ENCODE data around the gene CTF1.

Gene CTF1

DNA sequence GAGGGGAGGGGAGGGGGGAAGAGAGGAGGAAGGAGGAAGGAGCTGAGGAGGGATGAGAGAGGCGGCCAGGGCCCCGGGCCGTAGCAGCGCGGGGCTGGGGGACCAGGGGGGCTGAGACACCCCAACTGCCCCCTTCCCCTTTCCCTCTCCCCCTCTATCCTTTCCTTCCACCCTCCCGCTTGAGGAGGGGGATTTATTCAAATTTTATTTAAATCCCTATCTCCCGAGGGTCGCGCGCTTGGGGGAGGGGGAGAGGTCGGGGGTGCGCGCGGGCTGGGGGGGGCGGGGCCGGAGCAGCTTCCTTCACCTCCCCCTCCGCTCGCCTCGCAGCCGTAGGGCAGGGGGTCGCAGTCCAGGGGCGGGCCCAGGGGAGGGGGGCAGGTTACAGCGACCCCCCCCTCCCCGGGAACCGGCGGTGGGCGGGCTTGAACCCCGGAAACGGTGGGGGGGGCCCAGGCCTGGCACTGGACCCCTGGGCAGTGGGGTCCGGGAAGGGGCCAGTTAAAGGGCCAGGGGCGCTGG, 27.2 kb downstream of the CTF1 start, which contains the start of gene FBXL19:
Gene FBXL19, plus strand, starts transcription at position 19 of the 522 bp plus-strand sequence. CDS start 2,183 bp downstream, outside the sequence.
- Histone ChIP-seq H3K27me3 (ENCODE audit: control insufficient read depth in 1 of 2, insufficient read depth in 2 of 2, low read length in 2 of 2) (no peaks in the 10 kb centered on the region), H3K27ac (ENCODE audit: low read depth, low read length) (peak within 1 kb of the TSS; percentile 85), H3K4me3 (ENCODE audit: low read depth in 1 of 2, low read length in 2 of 2) (peak within 1 kb of the TSS; percentile 82 to 88), H3K36me3 (ENCODE audit: control insufficient read depth in 1 of 2, insufficient read depth in 2 of 2, low read length in 2 of 2) (peaks cover 0 to 4% of the 10 kb centered on the region in 2 donors), H3K4me1 (ENCODE audit: control insufficient read depth in 1 of 2, insufficient read depth in 2 of 2, low read length in 2 of 2) (peaks cover 7 to 12% of the 10 kb centered on the region in 2 donors), H3K9ac (ENCODE audit: low read depth in 1 of 2, low read length in 2 of 2) (peak within 1 kb of the TSS; percentile 72 to 90), H3K9me3 (ENCODE audit: control insufficient read depth in 1 of 2, low read length in 2 of 2) (no peaks in the 10 kb centered on the region)

DNA sequence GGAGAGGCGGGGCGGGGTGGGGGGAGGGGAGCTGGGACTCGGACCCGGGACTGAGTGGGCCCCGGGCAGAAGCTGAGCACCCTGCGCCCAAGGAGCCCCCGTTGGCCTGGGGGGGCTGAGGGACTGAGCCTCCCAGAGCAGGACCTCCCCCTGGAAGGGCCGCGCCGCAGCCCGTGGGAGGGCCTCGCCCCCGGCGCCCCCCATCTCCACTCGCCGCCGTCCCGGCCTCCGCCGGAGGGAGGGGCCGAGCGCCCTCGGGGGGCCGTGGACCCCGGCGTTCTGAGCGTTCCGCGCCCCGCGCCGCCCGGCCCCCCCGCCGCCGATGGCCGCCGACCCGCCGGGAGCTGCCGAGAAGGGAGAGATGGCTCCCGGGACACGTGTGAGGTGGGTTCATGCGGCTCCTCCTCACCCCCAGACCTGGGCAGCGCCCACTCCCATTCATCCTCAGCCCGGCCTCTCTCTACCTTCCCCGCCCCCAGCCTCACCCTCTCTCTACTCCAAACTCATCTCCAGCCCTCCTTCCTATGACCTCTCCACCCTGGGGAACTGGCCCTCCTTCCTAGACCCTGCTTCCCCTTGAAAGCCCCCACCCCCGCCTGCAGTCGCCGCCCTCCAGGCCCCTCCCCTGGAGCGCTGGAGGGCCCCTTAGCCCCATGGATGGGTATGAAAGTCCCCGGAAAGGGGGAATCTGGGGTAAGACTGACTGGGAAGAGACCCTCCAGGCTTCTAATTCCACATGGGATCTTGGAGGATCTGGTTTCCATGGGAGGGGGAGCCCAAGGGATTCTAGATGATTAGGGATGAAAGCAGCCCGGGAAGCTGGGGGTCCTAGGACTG, 27.9 kb downstream of the CTF1 start:
- Histone ChIP-seq H3K9ac (ENCODE audit: low read depth in 1 of 2, low read length in 2 of 2) (peak overlapping the region; percentile 16 to 43), H3K27me3 (ENCODE audit: control insufficient read depth in 1 of 2, insufficient read depth in 2 of 2, low read length in 2 of 2) (no peaks in the 10 kb centered on the region), H3K27ac (ENCODE audit: low read depth, low read length) (no peak overlapping the region), H3K36me3 (ENCODE audit: control insufficient read depth in 1 of 2, insufficient read depth in 2 of 2, low read length in 2 of 2) (peaks cover 4 to 6% of the 10 kb centered on the region in 2 donors), H3K4me1 (ENCODE audit: control insufficient read depth in 1 of 2, insufficient read depth in 2 of 2, low read length in 2 of 2) (peaks cover 7 to 12% of the 10 kb centered on the region in 2 donors), H3K9me3 (ENCODE audit: control insufficient read depth in 1 of 2, low read length in 2 of 2) (no peaks in the 10 kb centered on the region), H3K4me3 (ENCODE audit: low read depth in 1 of 2, low read length in 2 of 2) (peak overlapping the region; percentile 33 to 64)

DNA sequence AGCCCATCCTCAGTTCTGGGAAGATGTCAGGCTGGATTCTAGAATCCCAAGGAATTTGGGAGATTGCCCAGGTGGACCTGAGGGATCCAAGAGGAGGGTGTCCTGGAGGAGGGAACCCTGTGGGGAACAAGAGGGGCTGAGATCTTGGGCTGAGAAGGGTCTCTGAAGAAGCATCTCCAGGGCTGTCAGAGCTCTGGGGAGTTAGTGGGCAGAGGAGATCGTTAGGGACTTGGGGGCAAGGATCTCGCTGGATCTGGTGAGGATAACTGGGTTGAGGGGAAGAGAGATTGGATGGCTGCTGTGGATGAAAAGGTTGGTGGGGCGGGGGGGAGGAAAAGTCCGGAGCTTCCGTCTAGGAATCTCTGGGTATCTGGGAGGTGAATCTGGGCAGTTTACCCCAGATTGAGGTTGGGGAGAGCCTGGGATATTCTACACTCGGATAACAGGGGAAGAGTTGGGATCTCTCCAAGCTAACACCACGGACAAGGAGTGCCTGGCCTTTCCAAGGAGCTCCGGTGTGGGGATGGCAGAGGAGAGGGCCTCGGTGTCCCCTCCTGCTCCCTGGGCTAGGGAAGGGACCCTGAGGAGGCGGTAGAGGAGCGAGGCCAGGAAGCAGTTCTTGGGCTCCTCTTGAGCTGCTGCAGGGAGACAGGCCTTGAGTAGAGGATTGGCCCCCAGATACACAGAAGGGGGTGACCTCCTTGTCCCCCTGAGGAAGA, 28.7 kb downstream of the CTF1 start:
- H3K9me3 ChIP-seq (ENCODE audit: control insufficient read depth in 1 of 2, low read length in 2 of 2), result no peaks in the 10 kb centered on the region
- peak overlapping the region; percentile 33 to 64 for H3K4me3 ChIP-seq (ENCODE audit: low read depth in 1 of 2, low read length in 2 of 2)
- H3K27me3 ChIP-seq (ENCODE audit: control insufficient read depth in 1 of 2, insufficient read depth in 2 of 2, low read length in 2 of 2), result no peaks in the 10 kb centered on the region
- H3K36me3 ChIP-seq (ENCODE audit: control insufficient read depth in 1 of 2, insufficient read depth in 2 of 2, low read length in 2 of 2), result peaks cover 4 to 8% of the 10 kb centered on the region in 2 donors
- no peak overlapping the region for H3K27ac ChIP-seq (ENCODE audit: low read depth, low read length)
- peaks cover 7 to 12% of the 10 kb centered on the region in 2 donors for H3K4me1 ChIP-seq (ENCODE audit: control insufficient read depth in 1 of 2, insufficient read depth in 2 of 2, low read length in 2 of 2)
- H3K9ac ChIP-seq (ENCODE audit: low read depth in 1 of 2, low read length in 2 of 2), result peak overlapping the region in 1 of 2 donors; percentile 16

DNA sequence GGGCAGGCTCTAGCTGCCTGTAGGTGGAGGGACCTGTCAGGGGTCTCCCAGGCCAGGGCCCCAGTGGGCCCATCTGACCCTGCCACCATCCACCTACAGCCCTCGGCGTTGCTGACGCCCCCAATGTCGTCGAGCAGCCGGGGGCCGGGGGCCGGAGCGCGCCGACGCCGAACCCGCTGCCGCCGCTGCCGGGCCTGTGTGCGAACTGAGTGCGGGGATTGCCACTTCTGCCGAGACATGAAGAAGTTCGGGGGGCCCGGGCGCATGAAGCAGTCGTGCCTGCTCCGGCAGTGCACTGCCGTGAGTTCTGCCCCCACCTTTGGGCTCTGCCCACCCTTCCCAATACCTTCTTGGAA, 29.2 kb downstream of the CTF1 start:
- H3K9ac ChIP-seq (ENCODE audit: low read depth in 1 of 2, low read length in 2 of 2), result no peak overlapping the region
- peaks cover 7 to 12% of the 10 kb centered on the region in 2 donors for H3K4me1 ChIP-seq (ENCODE audit: control insufficient read depth in 1 of 2, insufficient read depth in 2 of 2, low read length in 2 of 2)
- H3K9me3 ChIP-seq (ENCODE audit: control insufficient read depth in 1 of 2, low read length in 2 of 2), result no peaks in the 10 kb centered on the region
- no peak overlapping the region for H3K4me3 ChIP-seq (ENCODE audit: low read depth in 1 of 2, low read length in 2 of 2)
- H3K27ac ChIP-seq (ENCODE audit: low read depth, low read length), result no peak overlapping the region
- H3K36me3 ChIP-seq (ENCODE audit: control insufficient read depth in 1 of 2, insufficient read depth in 2 of 2, low read length in 2 of 2), result peaks cover 4 to 13% of the 10 kb centered on the region in 2 donors
- no peaks in the 10 kb centered on the region for H3K27me3 ChIP-seq (ENCODE audit: control insufficient read depth in 1 of 2, insufficient read depth in 2 of 2, low read length in 2 of 2)

DNA sequence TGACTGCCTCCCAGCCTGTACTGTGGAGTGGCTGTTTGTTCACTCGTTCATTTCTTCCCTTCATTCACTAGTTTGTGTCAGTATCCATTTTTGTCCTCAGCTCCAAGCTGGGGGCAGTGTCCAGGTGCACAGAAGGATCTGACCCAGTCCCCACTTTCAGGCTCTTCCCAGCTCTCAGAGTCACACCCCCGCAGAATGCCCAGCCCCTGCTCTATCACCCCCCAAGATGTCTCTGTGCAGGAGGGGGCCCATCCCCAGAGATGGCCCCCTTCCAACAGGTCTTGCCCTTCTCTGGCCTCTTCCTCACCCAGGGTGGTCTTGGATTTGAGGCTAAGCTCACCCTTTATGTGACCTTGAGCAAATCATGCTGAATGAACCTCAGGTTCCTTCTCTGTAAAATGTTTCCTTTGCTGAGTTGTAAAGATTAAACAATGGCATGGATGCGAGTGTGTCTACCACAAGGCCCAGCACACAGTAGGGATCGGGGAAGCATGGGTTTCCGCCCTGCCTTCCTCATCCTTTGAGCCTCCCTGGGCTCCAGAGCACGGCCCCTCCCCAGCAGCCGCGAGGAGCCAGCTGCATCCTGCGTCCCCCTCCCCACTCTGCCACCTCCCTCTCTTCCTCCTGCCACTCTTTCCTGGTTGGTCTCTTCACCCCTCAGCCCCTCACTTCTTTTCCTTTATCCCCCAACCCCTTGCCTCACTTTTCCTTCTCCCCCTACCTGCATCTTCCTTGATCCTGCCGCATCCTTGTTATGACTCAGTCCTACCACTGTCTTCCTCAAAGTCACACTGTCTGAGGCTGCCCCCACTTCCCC, 29.8 kb downstream of the CTF1 start:
- Histone ChIP-seq H3K27me3 (ENCODE audit: control insufficient read depth in 1 of 2, insufficient read depth in 2 of 2, low read length in 2 of 2) (no peaks in the 10 kb centered on the region), H3K9me3 (ENCODE audit: control insufficient read depth in 1 of 2, low read length in 2 of 2) (no peaks in the 10 kb centered on the region), H3K4me1 (ENCODE audit: control insufficient read depth in 1 of 2, insufficient read depth in 2 of 2, low read length in 2 of 2) (peaks cover 7 to 12% of the 10 kb centered on the region in 2 donors), H3K4me3 (ENCODE audit: low read depth in 1 of 2, low read length in 2 of 2) (no peak overlapping the region), H3K9ac (ENCODE audit: low read depth in 1 of 2, low read length in 2 of 2) (no peak overlapping the region), H3K27ac (ENCODE audit: low read depth, low read length) (no peak overlapping the region), H3K36me3 (ENCODE audit: control insufficient read depth in 1 of 2, insufficient read depth in 2 of 2, low read length in 2 of 2) (peaks cover 4 to 19% of the 10 kb centered on the region in 2 donors)

DNA sequence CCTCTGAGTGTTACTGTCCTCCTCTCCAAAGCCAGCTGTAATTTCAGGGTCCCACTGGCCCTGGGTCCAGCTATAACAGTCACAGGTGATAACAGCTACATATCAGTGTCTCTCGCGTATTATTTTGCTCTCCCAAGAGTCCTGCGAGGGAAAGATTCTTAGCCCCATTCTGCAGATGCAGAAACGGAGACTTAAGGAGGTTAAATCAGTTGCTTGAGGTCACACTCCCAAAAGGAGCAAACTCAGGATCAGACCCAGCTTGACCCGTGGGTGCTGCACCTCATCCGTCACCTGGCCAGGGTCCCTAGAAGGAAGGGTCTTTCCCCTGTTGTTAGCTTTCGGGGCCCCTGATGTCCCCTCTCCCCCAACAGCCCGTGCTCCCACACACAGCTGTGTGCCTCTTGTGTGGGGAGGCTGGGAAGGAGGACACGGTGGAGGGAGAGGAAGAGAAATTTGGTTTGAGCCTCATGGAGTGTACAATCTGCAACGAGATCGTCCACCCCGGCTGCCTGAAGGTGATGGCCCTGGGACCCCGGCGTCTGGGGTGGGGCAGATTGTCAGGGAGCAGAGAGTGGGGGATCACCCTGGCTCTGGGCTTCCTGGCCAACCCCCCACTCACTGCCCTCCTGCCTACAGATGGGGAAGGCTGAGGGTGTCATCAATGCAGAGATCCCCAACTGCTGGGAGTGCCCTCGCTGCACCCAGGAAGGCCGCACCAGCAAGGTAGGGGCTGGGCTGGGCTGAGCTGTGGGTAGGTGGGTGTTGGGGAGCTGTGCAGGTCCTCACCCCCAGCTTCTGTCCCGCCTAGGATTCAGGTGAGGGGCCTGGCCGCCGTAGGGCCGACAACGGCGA, 30.7 kb downstream of the CTF1 start:
- Histone ChIP-seq H3K4me3 (ENCODE audit: low read depth in 1 of 2, low read length in 2 of 2) (no peak overlapping the region), H3K27ac (ENCODE audit: low read depth, low read length) (no peak overlapping the region), H3K27me3 (ENCODE audit: control insufficient read depth in 1 of 2, insufficient read depth in 2 of 2, low read length in 2 of 2) (no peaks in the 10 kb centered on the region), H3K9ac (ENCODE audit: low read depth in 1 of 2, low read length in 2 of 2) (no peak overlapping the region), H3K36me3 (ENCODE audit: control insufficient read depth in 1 of 2, insufficient read depth in 2 of 2, low read length in 2 of 2) (peaks cover 8 to 24% of the 10 kb centered on the region in 2 donors), H3K9me3 (ENCODE audit: control insufficient read depth in 1 of 2, low read length in 2 of 2) (no peaks in the 10 kb centered on the region), H3K4me1 (ENCODE audit: control insufficient read depth in 1 of 2, insufficient read depth in 2 of 2, low read length in 2 of 2) (peaks cover 4 to 7% of the 10 kb centered on the region in 2 donors)

DNA sequence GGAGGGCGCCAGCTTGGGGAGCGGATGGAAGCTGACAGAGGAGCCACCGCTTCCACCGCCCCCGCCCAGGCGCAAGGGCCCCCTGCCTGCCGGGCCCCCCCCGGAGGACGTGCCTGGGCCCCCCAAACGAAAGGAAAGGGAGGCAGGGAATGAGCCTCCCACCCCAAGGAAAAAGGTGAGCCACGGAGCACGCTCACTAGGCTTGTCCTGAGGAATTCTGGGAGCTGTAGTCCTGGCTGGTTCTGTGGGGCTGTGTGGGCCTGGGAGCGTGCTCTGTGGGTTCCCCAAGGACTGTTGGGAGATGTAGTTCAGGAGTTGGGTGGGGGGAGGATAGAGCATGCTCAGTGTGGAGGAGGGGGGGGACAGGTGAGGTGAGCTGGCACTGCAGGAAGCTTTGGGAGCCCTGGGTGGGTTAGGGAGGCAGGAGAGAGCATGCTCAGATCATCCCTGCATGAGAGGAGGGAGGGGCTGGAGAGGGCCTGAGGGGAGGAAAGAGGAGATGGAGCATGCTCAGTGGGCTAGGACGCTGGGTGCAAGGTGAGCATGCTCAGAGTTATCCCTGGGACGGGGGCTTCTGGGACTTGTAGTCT, 31.5 kb downstream of the CTF1 start:
- H3K27me3 ChIP-seq (ENCODE audit: control insufficient read depth in 1 of 2, insufficient read depth in 2 of 2, low read length in 2 of 2), result no peaks in the 10 kb centered on the region
- no peak overlapping the region for H3K27ac ChIP-seq (ENCODE audit: low read depth, low read length)
- no peak overlapping the region for H3K9ac ChIP-seq (ENCODE audit: low read depth in 1 of 2, low read length in 2 of 2)
- H3K4me1 ChIP-seq (ENCODE audit: control insufficient read depth in 1 of 2, insufficient read depth in 2 of 2, low read length in 2 of 2), result peaks cover 4 to 7% of the 10 kb centered on the region in 2 donors
- no peaks in the 10 kb centered on the region for H3K9me3 ChIP-seq (ENCODE audit: control insufficient read depth in 1 of 2, low read length in 2 of 2)
- H3K4me3 ChIP-seq (ENCODE audit: low read depth in 1 of 2, low read length in 2 of 2), result no peak overlapping the region
- peaks cover 9 to 30% of the 10 kb centered on the region in 2 donors for H3K36me3 ChIP-seq (ENCODE audit: control insufficient read depth in 1 of 2, insufficient read depth in 2 of 2, low read length in 2 of 2)

DNA sequence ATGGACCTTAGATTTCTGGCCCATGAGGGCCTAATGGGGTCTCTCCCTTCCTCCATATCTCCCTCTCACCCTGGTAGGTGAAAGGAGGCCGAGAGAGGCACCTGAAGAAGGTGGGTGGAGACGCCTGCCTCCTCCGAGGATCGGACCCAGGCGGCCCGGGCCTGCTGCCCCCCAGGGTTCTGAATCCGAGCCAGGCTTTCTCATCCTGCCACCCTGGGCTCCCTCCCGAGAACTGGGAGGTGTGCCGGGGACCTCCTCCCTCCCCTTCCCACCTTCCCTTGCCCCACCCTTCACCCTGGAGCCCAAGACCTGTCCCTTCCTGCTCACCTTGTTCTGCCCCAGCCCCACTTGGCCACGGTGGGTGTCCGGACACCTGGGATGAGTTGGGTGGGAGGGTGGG, 32.0 kb downstream of the CTF1 start:
- Histone ChIP-seq H3K4me1 (ENCODE audit: control insufficient read depth in 1 of 2, insufficient read depth in 2 of 2, low read length in 2 of 2) (peaks cover 4 to 7% of the 10 kb centered on the region in 2 donors), H3K9ac (ENCODE audit: low read depth in 1 of 2, low read length in 2 of 2) (no peak overlapping the region), H3K9me3 (ENCODE audit: control insufficient read depth in 1 of 2, low read length in 2 of 2) (no peaks in the 10 kb centered on the region), H3K27ac (ENCODE audit: low read depth, low read length) (no peak overlapping the region), H3K4me3 (ENCODE audit: low read depth in 1 of 2, low read length in 2 of 2) (no peak overlapping the region), H3K36me3 (ENCODE audit: control insufficient read depth in 1 of 2, insufficient read depth in 2 of 2, low read length in 2 of 2) (peaks cover 9 to 30% of the 10 kb centered on the region in 2 donors), H3K27me3 (ENCODE audit: control insufficient read depth in 1 of 2, insufficient read depth in 2 of 2, low read length in 2 of 2) (no peaks in the 10 kb centered on the region)

DNA sequence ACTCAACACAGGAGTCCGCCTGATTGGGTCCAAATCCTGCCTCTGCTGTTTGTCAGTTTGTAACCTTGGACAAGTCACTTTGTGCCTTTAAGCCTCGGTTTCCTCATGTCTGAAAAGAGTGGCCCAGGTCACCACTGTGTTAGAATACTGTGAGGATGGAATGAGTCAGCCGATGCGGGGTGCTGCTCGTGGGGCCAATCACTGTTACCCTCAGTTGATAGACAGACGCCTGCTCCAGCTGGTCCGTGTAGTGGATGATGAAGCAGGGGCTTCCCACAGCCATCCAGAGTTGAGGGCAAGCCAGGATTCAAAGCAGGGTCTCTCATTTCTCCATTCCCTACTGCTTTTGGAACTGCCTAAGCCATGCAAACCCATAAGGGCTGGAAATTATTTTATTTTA, 32.8 kb downstream of the CTF1 start:
- no peak overlapping the region for H3K27ac ChIP-seq (ENCODE audit: low read depth, low read length)
- peaks cover 9 to 30% of the 10 kb centered on the region in 2 donors for H3K36me3 ChIP-seq (ENCODE audit: control insufficient read depth in 1 of 2, insufficient read depth in 2 of 2, low read length in 2 of 2)
- H3K4me3 ChIP-seq (ENCODE audit: low read depth in 1 of 2, low read length in 2 of 2), result no peak overlapping the region
- no peaks in the 10 kb centered on the region for H3K27me3 ChIP-seq (ENCODE audit: control insufficient read depth in 1 of 2, insufficient read depth in 2 of 2, low read length in 2 of 2)
- no peak overlapping the region for H3K9ac ChIP-seq (ENCODE audit: low read depth in 1 of 2, low read length in 2 of 2)
- H3K4me1 ChIP-seq (ENCODE audit: control insufficient read depth in 1 of 2, insufficient read depth in 2 of 2, low read length in 2 of 2), result peaks cover 4 to 7% of the 10 kb centered on the region in 2 donors
- no peaks in the 10 kb centered on the region for H3K9me3 ChIP-seq (ENCODE audit: control insufficient read depth in 1 of 2, low read length in 2 of 2)
